Stimulated activated naive CD4-positive, alpha-beta T cell treated with Interleukin-2 at 50 U/mL for 16 hours (primary cell): ENCODE results near the gene GGNBP2.

Source experiments
- DNase-seq: peaks from one replicate; lab custom pipeline; 2025; lab: John Stamatoyannopoulos, UW

GGNBP2 gene

GRCh38 chr17:36575028-36575427 is 30.3 kb downstream of the GGNBP2 start:
- DNase-seq = no peak

DNA sequence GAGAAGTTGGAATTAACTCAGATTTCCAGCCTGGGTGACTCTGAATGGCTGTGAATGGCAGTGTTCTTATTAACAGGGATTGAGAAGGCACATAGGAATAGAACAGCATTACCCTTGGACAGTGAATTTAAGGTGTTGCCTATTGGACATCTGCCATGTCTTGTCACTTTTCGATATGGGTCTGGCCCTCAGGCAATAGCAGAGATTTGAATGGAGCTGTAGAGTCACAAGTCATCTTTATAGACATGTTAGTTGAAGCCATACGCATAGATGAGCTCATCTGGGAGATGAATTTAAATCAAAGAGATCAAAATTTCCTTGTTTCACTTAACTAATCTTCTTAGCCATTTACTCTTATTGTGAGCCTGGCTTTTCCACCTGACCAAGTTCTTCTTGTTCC is 32.1 kb downstream of the GGNBP2 start:
- DNase-seq = no peak

- DNase-seq = no peak
Observed at GRCh38 chr17:36578671-36579070, 34.0 kb downstream of the GGNBP2 start.

GRCh38 chr17:36583787-36584186 is 39.1 kb downstream of the GGNBP2 start:
- no peak for DNase-seq

GRCh38 chr17:36586138-36586537 is 41.4 kb downstream of the GGNBP2 start:
- DNase-seq = no peak

- no peak for DNase-seq
Observed at GRCh38 chr17:36590082-36590481, 45.4 kb downstream of the GGNBP2 start.

DNA sequence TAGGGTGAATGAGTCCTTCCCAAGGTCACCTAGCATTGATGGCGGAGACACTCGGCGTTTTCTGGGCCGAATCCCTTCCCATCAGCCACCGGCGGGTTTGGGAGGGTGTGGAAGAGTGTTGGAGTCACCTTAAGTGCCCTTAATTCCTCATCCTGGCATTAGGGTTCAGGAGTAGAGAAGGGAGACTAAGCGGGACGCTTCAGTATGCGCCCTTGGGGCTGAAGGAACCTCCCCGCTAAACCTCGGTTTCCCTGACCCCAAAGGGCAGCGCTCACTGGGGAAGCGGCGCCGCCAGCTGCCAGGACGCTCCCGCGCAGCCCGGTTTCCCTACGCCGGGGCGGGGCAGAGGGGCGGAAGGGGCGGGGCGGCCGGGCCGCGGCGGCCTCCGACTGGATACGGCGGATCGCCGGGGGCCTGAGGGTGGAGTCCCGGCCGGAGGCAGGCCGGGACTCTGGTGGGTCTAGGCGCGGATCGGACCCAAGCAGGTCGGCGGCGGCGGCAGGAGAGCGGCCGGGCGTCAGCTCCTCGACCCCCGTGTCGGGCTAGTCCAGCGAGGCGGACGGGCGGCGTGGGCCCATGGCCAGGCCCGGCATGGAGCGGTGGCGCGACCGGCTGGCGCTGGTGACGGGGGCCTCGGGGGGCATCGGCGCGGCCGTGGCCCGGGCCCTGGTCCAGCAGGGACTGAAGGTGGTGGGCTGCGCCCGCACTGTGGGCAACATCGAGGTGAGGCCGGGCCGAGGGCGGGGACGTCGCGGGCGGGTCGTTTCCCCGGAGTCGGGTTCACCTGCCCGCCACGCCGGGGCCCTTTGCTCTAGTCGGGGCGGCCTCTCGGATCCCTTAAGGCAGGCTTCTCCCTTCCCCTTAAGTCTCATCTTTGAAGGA is 47.0 kb downstream of the GGNBP2 start, which contains the start of gene DHRS11:
TSS of gene DHRS11 (plus strand) at position 446 of the 882 bp plus-strand sequence. CDS start at position 577, 131 bp downstream.
- peak; percentile 75 for DNase-seq

DNA sequence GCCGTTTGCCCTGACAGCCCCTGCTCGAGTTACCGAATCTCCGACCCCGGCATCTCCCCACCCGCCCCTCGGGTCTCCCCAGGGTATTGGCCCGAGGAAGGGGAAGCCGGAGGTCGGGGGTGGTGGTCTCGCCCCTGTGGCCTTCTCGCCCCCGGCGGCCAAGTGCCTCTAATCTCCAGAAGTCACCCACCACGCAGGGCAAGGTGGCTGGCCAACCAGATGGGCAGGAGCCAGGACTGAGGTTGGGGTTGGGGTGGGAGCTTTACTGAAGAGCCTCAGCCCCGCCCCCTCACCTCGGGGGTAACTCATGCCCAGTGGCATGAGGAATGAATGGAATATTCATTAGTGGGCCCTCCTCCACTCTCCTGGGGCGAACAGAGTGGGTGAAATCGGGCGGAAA is 47.6 kb downstream of the GGNBP2 start:
- DNase-seq = no peak

DNA sequence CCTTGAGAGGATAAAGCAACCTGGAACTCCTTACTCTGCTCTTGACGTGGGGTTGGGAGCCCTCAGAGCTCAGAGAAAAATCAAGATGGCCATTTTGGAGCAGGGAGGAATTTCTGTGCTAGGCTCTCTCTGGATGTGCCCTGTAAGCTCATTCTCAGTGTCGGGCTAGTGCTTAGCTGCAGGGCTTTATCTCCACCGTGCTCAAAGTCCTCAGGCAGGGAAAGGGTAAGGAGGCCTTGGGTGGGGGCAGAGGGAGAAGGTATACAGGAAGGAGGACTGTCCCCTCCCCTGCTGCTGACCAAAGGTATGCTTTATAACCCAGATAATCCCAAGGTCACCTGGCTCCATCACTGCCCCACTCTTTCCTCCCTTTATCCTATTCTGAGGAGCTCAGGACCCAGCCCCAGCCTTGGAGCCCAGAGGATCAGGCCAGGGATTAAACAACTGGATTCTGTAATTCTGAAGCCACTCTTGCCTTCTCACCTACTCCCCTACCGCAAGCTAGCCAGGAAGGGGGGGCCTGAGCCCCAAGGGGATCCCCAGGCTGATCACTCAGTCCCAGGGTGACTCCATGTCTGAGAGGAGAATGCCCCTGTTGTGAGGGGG is 48.1 kb downstream of the GGNBP2 start:
- DNase-seq = no peak

DNA sequence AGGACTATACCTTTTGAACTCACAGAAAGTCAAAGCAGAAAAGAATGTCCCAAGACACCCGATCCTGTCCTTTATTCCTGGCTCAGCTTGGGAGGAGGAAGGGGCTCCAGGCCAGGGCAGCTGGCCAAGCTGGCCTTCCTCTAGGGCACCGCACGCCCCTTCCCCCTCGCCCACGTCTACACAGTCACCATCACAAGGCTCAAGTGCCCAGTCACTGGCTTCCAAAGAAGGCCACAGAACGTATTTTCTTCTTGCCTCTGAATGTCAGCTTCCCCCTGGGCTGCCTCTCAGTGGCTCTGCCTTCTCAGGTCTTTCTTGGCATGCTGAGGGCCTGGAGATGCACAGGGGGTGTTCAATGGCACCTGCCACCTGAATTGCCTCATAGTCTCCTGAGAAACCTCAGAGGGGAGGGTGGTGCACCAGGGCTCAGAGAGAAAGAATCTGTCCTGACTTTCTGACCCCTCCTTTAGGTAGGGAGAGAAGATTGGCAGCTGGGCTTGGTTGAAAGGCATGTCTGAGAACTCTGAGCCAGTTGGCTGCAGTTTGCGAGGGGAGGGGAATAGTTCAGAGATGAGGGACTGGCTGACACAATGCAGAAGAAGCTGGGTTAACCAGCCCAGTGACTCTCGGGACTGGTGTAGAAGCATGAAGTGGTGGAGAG is 49.1 kb downstream of the GGNBP2 start:
- no peak for DNase-seq

- DNase-seq = no peak
Observed at GRCh38 chr17:36594626-36595401, 50.1 kb downstream of the GGNBP2 start.

- no peak for DNase-seq
Observed at GRCh38 chr17:36597226-36597625, 52.5 kb downstream of the GGNBP2 start.

GRCh38 chr17:36597866-36598777 is 53.4 kb downstream of the GGNBP2 start:
- no peak for DNase-seq

DNA sequence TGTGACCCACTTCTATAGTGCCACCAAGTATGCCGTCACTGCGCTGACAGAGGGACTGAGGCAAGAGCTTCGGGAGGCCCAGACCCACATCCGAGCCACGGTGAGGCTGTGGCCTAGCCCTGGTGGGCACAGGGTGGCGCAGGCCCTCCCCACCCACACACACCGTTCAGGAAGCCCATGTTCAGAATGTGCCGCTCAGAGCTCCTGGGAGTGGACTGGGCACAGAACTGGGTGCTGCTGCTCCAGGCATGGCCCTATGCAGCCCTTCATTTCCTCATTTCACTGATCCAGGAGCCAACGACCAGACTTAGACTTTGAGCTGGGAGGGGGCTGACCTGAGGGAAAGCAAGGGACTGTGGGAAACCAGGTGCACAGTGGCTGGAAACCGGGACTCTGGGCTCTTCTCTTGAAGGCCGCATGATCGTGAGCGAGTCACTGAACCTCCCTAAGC is 54.3 kb downstream of the GGNBP2 start:
- DNase-seq = no peak

- DNase-seq = no peak
Observed at GRCh38 chr17:36599546-36600250, 55.0 kb downstream of the GGNBP2 start.

- no peak for DNase-seq
Observed at GRCh38 chr17:36600465-36600864, 55.7 kb downstream of the GGNBP2 start.

DNA sequence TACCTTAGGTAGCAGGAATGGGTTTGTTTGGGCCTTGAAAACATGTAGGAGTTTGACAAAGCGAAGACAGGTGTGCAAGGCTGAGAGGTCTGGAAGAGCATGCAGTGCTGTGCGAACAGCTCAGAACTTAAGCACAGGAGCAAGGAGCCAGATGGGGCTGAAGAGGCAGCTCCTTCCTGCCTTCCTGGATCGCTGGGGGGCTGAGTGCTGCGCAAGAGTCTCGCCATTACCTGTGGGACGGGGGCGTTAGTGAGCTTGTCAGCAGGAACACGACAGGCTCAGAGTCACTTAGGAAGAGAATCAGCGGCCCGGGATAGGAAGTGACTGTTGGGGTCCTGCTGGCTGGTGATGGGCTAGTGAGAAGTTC is 56.2 kb downstream of the GGNBP2 start:
- DNase-seq = no peak

- peak; percentile 84 for DNase-seq
Observed at GRCh38 chr17:36601303-36602029, 56.7 kb downstream of the GGNBP2 start, which contains the start of gene MRM1. Gene MRM1 (plus strand): TSS chr17:36601583. CDS start chr17:36601811, 228 bp downstream.

- DNase-seq = no peak
Observed at GRCh38 chr17:36602030-36602748, 57.5 kb downstream of the GGNBP2 start.
